HCEC 1CT (cell line): ENCODE data around the gene CORO2B.
A peak's percentile ranks its signal among the peaks of the same experiment; 100 is the strongest.

Experiments
- DNase-seq: peaks from one replicate; pipeline ENCODE4 v3.0.0-alpha.2; 2017

CORO2B gene

GRCh38 chr15:68578980-68579935 is at the start of gene CORO2B:
CORO2B (plus strand) TSS chr15:68578993; CDS start chr15:68579263, 270 bp downstream.
- peak; percentile 23 for DNase-seq

GRCh38 chr15:68531387-68532179 is 47.2 kb upstream of the CORO2B start:
- DNase-seq: no peak

GRCh38 chr15:68536331-68537095 is 42.3 kb upstream of the CORO2B start:
- DNase-seq: peak; percentile 83

- no peak for DNase-seq
These were observed 41.7 kb upstream of the CORO2B start for GRCh38 chr15:68537097-68537496.

- DNase-seq: no peak
These were observed 41.3 kb upstream of the CORO2B start for GRCh38 chr15:68537506-68537905.

- DNase-seq: no peak
These were observed 40.5 kb upstream of the CORO2B start for GRCh38 chr15:68538311-68538710.

- no peak for DNase-seq
These were observed 37.0 kb upstream of the CORO2B start for GRCh38 chr15:68541743-68542142.

- no peak for DNase-seq
These were observed 36.4 kb upstream of the CORO2B start for GRCh38 chr15:68542348-68542747.

GRCh38 chr15:68542771-68543164 is 36.0 kb upstream of the CORO2B start:
- no peak for DNase-seq

GRCh38 chr15:68543165-68544008 is 35.4 kb upstream of the CORO2B start:
- peak; percentile 75 for DNase-seq

GRCh38 chr15:68546318-68546717 is 32.5 kb upstream of the CORO2B start:
- no peak for DNase-seq

GRCh38 chr15:68548364-68548763 is 30.4 kb upstream of the CORO2B start:
- DNase-seq: no peak

GRCh38 chr15:68550004-68550403 is 28.8 kb upstream of the CORO2B start:
- DNase-seq: no peak

- DNase-seq: peak; percentile 10
These were observed 28.1 kb upstream of the CORO2B start for GRCh38 chr15:68550498-68551295.

GRCh38 chr15:68551296-68551635 is 27.5 kb upstream of the CORO2B start:
- no peak for DNase-seq

GRCh38 chr15:68552344-68552743 is 26.4 kb upstream of the CORO2B start:
- no peak for DNase-seq

- peak; percentile 8 for DNase-seq
These were observed 26.0 kb upstream of the CORO2B start for GRCh38 chr15:68552773-68553172.

- DNase-seq: no peak
These were observed 25.3 kb upstream of the CORO2B start for GRCh38 chr15:68553314-68553993.

GRCh38 chr15:68553994-68554720 is 24.6 kb upstream of the CORO2B start:
- DNase-seq: peak; percentile 25
